CD14-positive monocyte (primary cell): ENCODE results near the gene WNT8B. TPM values are rescaled to one million over a fixed set of nuclear protein-coding genes. Genes with fewer than 3 reads are reported as not detected.

Experiments used
- DNase-seq, 3 donors: peaks; one replicate each; pipeline ENCODE4 v3.0.0-alpha.2; 2011 to 2022
- H2AFZ ChIP-seq: 2 replicates; pipeline ENCODE4 v1.6.0; 2012; ENCODE audit warnings: mild to moderate bottlenecking, low read depth, low read length, inconsistent platforms; ENCODE audit not compliant: insufficient read depth, poor library complexity, severe bottlenecking
- H3K27ac ChIP-seq, 2 donors: 1 replicate in 1 of 2; 2 replicates in 1 of 2; pipeline ENCODE4 v1.5.1; 2012 to 2013; ENCODE audit warnings: low read length in 2 of 2, control low read depth in 1 of 2, inconsistent platforms in 1 of 2, low read depth in 1 of 2, mild to moderate bottlenecking in 1 of 2
- H3K27me3 ChIP-seq, 2 donors: one replicate each; pipeline versions ENCODE4 v1.6.0 to v1.6.1; 2011 to 2013; ENCODE audit warnings: low read length in 2 of 2; ENCODE audit not compliant: control insufficient read depth in 2 of 2, insufficient read depth in 2 of 2
- H3K36me3 ChIP-seq, 2 donors: replicated peaks in 1 of 2; 1 replicate in 1 of 2; 2 replicates in 1 of 2; pipeline versions ENCODE4 v1.5.1 to v1.6.1; 2012 to 2013; ENCODE audit warnings: low read length in 2 of 2, control low read depth in 1 of 2, inconsistent platforms in 1 of 2, mild to moderate bottlenecking in 1 of 2; ENCODE audit not compliant: insufficient read depth in 2 of 2, control insufficient read depth in 1 of 2
- H3K4me1 ChIP-seq, 2 donors: 1 replicate in 1 of 2; 2 replicates in 1 of 2; pipeline versions ENCODE4 v1.5.1 to v1.6.1; 2012 to 2013; ENCODE audit warnings: low read length in 2 of 2, control low read depth in 1 of 2, inconsistent platforms in 1 of 2, mild to moderate bottlenecking in 1 of 2, moderate library complexity in 1 of 2; ENCODE audit not compliant: insufficient read depth in 2 of 2, control insufficient read depth in 1 of 2
- H3K4me2 ChIP-seq: replicated peaks from 2 replicates; pipeline ENCODE3; 2012; ENCODE audit warnings: low read length, moderate library complexity, mild to moderate bottlenecking; ENCODE audit not compliant: poor library complexity, severe bottlenecking; ENCODE audit errors: extremely low read depth
- H3K4me3 ChIP-seq, 3 experiments: fragments of 200-600 bp in 1 of 3; sonication (generic) in 1 of 3; replicated peaks in 1 of 3; 1 replicate in 2 of 3; 2 replicates in 1 of 3; pipeline ENCODE4 v1.5.1; 2011 to 2013; ENCODE audit warnings: low read length in 3 of 3, mild to moderate bottlenecking in 3 of 3, control low read depth in 2 of 3, low read depth in 2 of 3, inconsistent platforms in 1 of 3, moderate library complexity in 1 of 3
- H3K79me2 ChIP-seq: 2 replicates; pipeline ENCODE4 v1.6.0; 2012; ENCODE audit warnings: mild to moderate bottlenecking, control low read depth, inconsistent platforms, low read length, moderate library complexity; ENCODE audit not compliant: insufficient read depth
- H3K9ac ChIP-seq: 2 replicates; pipeline ENCODE4 v1.6.0; 2017; ENCODE audit warnings: low read length, mild to moderate bottlenecking; ENCODE audit not compliant: insufficient read depth, poor library complexity, severe bottlenecking
- H3K9me3 ChIP-seq, 2 donors: replicated peaks in 1 of 2; 1 replicate in 1 of 2; 2 replicates in 1 of 2; pipeline versions ENCODE4 v1.5.1 to v1.6.1; 2012 to 2013; ENCODE audit warnings: low read length in 2 of 2, control low read depth in 1 of 2; ENCODE audit not compliant: control insufficient read depth in 1 of 2, insufficient read depth in 1 of 2
- H4K20me1 ChIP-seq: 2 replicates; pipeline ENCODE4 v1.6.0; 2012; ENCODE audit warnings: mild to moderate bottlenecking, low read length, control low read depth, moderate library complexity; ENCODE audit not compliant: insufficient read depth
- H3K27ac Mint-ChIP-seq, 7 donors: one replicate each; pipeline ENCODE4 v1.8.0; 2020; ENCODE audit warnings: mild to moderate bottlenecking in 7 of 7, mixed read lengths in 7 of 7, moderate library complexity in 6 of 7, inconsistent platforms in 2 of 7
- H3K27me3 Mint-ChIP-seq, 3 donors: one replicate each; pipeline ENCODE4 v1.8.0; 2021 to 2022; ENCODE audit warnings: low read depth in 3 of 3, mild to moderate bottlenecking in 3 of 3, mixed read lengths in 3 of 3, moderate library complexity in 3 of 3, inconsistent platforms in 1 of 3
- H3K36me3 Mint-ChIP-seq, 2 donors: one replicate each; pipeline ENCODE4 v1.8.0; 2020; ENCODE audit warnings: mixed read lengths in 2 of 2, inconsistent platforms in 1 of 2, mild to moderate bottlenecking in 1 of 2
- H3K4me1 Mint-ChIP-seq: one replicate; pipeline ENCODE4 v1.8.0; 2020; ENCODE audit warnings: mild to moderate bottlenecking, mixed read lengths
- H3K4me3 Mint-ChIP-seq, 2 donors: one replicate each; pipeline ENCODE4 v1.8.0; 2020; ENCODE audit warnings: mild to moderate bottlenecking in 2 of 2, mixed read lengths in 2 of 2, moderate library complexity in 1 of 2
- H3K9me3 Mint-ChIP-seq, 7 donors: one replicate each; pipeline ENCODE4 v1.8.0; 2020 to 2022; ENCODE audit warnings: mixed read lengths in 7 of 7, mild to moderate bottlenecking in 6 of 7, moderate library complexity in 6 of 7, inconsistent platforms in 2 of 7
- CTCF ChIP-seq: fragments of 200-600 bp; IDR thresholded peaks from one replicate; pipeline ENCODE4 v1.8.0; 2022; ENCODE audit warnings: antibody characterized with exemption, mild to moderate bottlenecking
- WGBS: methylation state at CpG from one replicate; pipeline ENCODE4 v1.1.5; 2013; ENCODE audit warnings: missing lambda C conversion rate; ENCODE audit not compliant: insufficient coverage; 5-methylcytosine and 5-hydroxymethylcytosine counted together
- intact Hi-C, 2 donors: fragments of 100-400 bp; cut with micrococcal nuclease; formaldehyde crosslinking; loops; one replicate each; pipeline versions ENCODE4 v1.15.0 to v1.15.1; 2023
- polyA plus RNA-seq, 3 donors: library from polyadenylated mRNA; depleted of rRNA in 1 of 3; unstranded in 2 of 3; stranded (reverse) in 1 of 3; fragments of 300-500 nt in 2 of 3; fragments of >200 nt in 1 of 3; fragmentation: Illumina TruSeq in 2 of 3; gene quantifications; 1 replicate in 2 of 3; 2 replicates in 1 of 3; pipeline ENCODE4 v1.2.3, GENCODE V29; 2012 to 2021

Gene WNT8B
- polyA plus RNA-seq, 3 donors = not detected

GRCh38 chr10:100485366-100485765, 22.6 kb downstream of the WNT8B start:
- intact Hi-C loops = no loop called here
- peaks cover 32 to 34% (median 33%) of the 10 kb centered on the region in 3 donors for H3K27me3 Mint-ChIP-seq
- H3K4me2 ChIP-seq = no peak overlapping the region
- no CpG with 5 or more reads among the region's 8 CpGs for WGBS
- H3K4me3 Mint-ChIP-seq = no peak overlapping the region
- H3K27ac ChIP-seq = no peak overlapping the region
- H3K79me2 ChIP-seq = no peaks in the 10 kb centered on the region
- peaks cover 26 to 37% of the 10 kb centered on the region in 2 donors for H3K36me3 ChIP-seq
- peaks cover 0 to 14% (median 2%) of the 10 kb centered on the region in 7 donors for H3K9me3 Mint-ChIP-seq
- no peaks in the 10 kb centered on the region for H3K9me3 ChIP-seq
- peaks cover 29 to 40% of the 10 kb centered on the region in 2 donors for H3K36me3 Mint-ChIP-seq
- peaks cover 16% of the 10 kb centered on the region for H3K4me1 Mint-ChIP-seq
- TF ChIP-seq CTCF = no peak
- no peak overlapping the region for H3K27ac Mint-ChIP-seq
- peaks cover 14 to 21% of the 10 kb centered on the region in 2 donors for H3K4me1 ChIP-seq
- DNase-seq = no peak
- H4K20me1 ChIP-seq = no peaks in the 10 kb centered on the region
- H3K27me3 ChIP-seq = peaks cover 19 to 32% of the 10 kb centered on the region in 2 donors
- no peak overlapping the region for H3K9ac ChIP-seq
- H3K4me3 ChIP-seq = no peak overlapping the region
- no peak overlapping the region for H2AFZ ChIP-seq

- no peak for DNase-seq
- peaks cover 16% of the 10 kb centered on the region for H3K4me1 Mint-ChIP-seq
- Histone ChIP-seq H3K4me2 (no peak overlapping the region), H3K9ac (no peak overlapping the region), H3K4me3 (no peak overlapping the region), H3K27me3 (peaks cover 14 to 26% of the 10 kb centered on the region in 2 donors), H4K20me1 (no peaks in the 10 kb centered on the region), H3K27ac (no peak overlapping the region), H2AFZ (no peak overlapping the region), H3K9me3 (no peaks in the 10 kb centered on the region), H3K36me3 (peaks cover 26 to 37% of the 10 kb centered on the region in 2 donors), H3K4me1 (peaks cover 14 to 21% of the 10 kb centered on the region in 2 donors), H3K79me2 (no peaks in the 10 kb centered on the region)
- peaks cover 0 to 12% (median 2%) of the 10 kb centered on the region in 7 donors for H3K9me3 Mint-ChIP-seq
- no peak for TF ChIP-seq CTCF
- intact Hi-C loops = no loop called here
- WGBS = 100% methylated on average over 6 of the region's 10 CpGs
- H3K27me3 Mint-ChIP-seq = peaks cover 26 to 28% (median 27%) of the 10 kb centered on the region in 3 donors
- H3K27ac Mint-ChIP-seq = no peak overlapping the region
- H3K4me3 Mint-ChIP-seq = no peak overlapping the region
- H3K36me3 Mint-ChIP-seq = peaks cover 33 to 45% of the 10 kb centered on the region in 2 donors
Observed at GRCh38 chr10:100485801-100486495, 23.1 kb downstream of the WNT8B start.
